IMR-90 (cell line): Measurements from ENCODE around the gene ZNF423. TPM values are rescaled to one million over a fixed set of nuclear protein-coding genes. Genes with fewer than 3 reads are reported as not detected.

Experiments
- ATAC-seq: fragments of 200-7000 bp; cut with Tn5 transposase; 2 replicates; pipeline ENCODE4 v1.9.1; 2020; ENCODE audit warnings: low read depth, mild to moderate bottlenecking, moderate library complexity
- BruUV-seq: library from RNA; stranded (reverse); fragments of 400-500 nt; replicated peaks from 2 replicates; lab custom pipeline; 2021; lab: Mats Ljungman, UMichigan
- CTCF ChIA-PET: fragments of 300-600 bp; formaldehyde crosslinking; extraction: SDS; loops from one replicate; lab custom pipeline; 2021; ENCODE audit warnings: antibody characterized with exemption; lab: Yijun Ruan, JAX
- POLR2A ChIA-PET: fragments of 300-600 bp; sonication (Branson Sonifier 250); formaldehyde crosslinking; loops from one replicate; lab custom pipeline; 2022; ENCODE audit warnings: antibody characterized with exemption; ENCODE audit not compliant: unreplicated experiment; lab: Charles Lee
- DNase-seq: peaks from one replicate; pipeline ENCODE4 v3.0.0; 2013
- H2AFZ ChIP-seq: replicated peaks from 2 replicates; pipeline ENCODE3; 2013; ENCODE audit warnings: low read length, mild to moderate bottlenecking; ENCODE audit not compliant: poor library complexity
- H2AK5ac ChIP-seq: 2 replicates; pipeline ENCODE4 v1.6.1; 2013; ENCODE audit warnings: low read depth, low read length, inconsistent platforms
- H2AK9ac ChIP-seq: replicated peaks from 2 replicates; pipeline ENCODE3; 2013; ENCODE audit warnings: mild to moderate bottlenecking, low read depth, low read length, moderate library complexity; ENCODE audit not compliant: poor library complexity
- H2BK120ac ChIP-seq: 2 replicates; pipeline ENCODE4 v1.6.1; 2013; ENCODE audit warnings: low read depth, low read length, inconsistent platforms
- H2BK15ac ChIP-seq: 3 replicates; pipeline ENCODE4 v1.6.1; 2013; ENCODE audit warnings: low read depth, low read length, inconsistent platforms
- H2BK20ac ChIP-seq: 2 replicates; pipeline ENCODE4 v1.6.1; 2013; ENCODE audit warnings: low read depth, mild to moderate bottlenecking, inconsistent platforms, low read length, moderate library complexity
- H2BK5ac ChIP-seq: 2 replicates; pipeline ENCODE4 v1.6.1; 2013; ENCODE audit warnings: mild to moderate bottlenecking, low read depth, low read length, inconsistent platforms; ENCODE audit not compliant: poor library complexity, severe bottlenecking
- H3K14ac ChIP-seq: replicated peaks from 2 replicates; pipeline ENCODE4 v1.6.1; 2013; ENCODE audit warnings: low read depth, low read length, inconsistent platforms
- H3K18ac ChIP-seq: 2 replicates; pipeline ENCODE4 v1.6.1; 2013; ENCODE audit warnings: low read depth, low read length, control low read depth
- H3K23ac ChIP-seq: 2 replicates; pipeline ENCODE4 v1.6.1; 2013; ENCODE audit warnings: low read depth, low read length, inconsistent platforms
- H3K27ac ChIP-seq: 2 replicates; pipeline ENCODE4 v1.5.1; 2013; ENCODE audit warnings: mild to moderate bottlenecking, control low read depth, low read length; ENCODE audit not compliant: insufficient read depth
- H3K27me3 ChIP-seq: 2 replicates; pipeline ENCODE4 v1.6.1; 2013; ENCODE audit warnings: low read length; ENCODE audit not compliant: control insufficient read depth, insufficient read depth
- H3K36me3 ChIP-seq: 2 replicates; pipeline ENCODE4 v1.6.1; 2013; ENCODE audit warnings: low read length, mixed read lengths; ENCODE audit not compliant: control insufficient read depth, insufficient read depth
- H3K4ac ChIP-seq: 2 replicates; pipeline ENCODE4 v1.6.1; 2013; ENCODE audit warnings: low read depth, low read length, inconsistent platforms
- H3K4me1 ChIP-seq: 2 replicates; pipeline ENCODE4 v1.6.1; 2013; ENCODE audit warnings: low read length, mixed read lengths; ENCODE audit not compliant: control insufficient read depth, insufficient read depth
- H3K4me2 ChIP-seq: 2 replicates; pipeline ENCODE4 v1.6.1; 2013; ENCODE audit warnings: low read depth, mild to moderate bottlenecking, control low read depth, low read length, moderate library complexity
- H3K4me3 ChIP-seq: 2 replicates; pipeline ENCODE4 v1.5.1; 2013; ENCODE audit warnings: low read depth, mild to moderate bottlenecking, control low read depth, low read length, moderate library complexity; ENCODE audit not compliant: insufficient read depth
- H3K56ac ChIP-seq: 2 replicates; pipeline ENCODE4 v1.6.1; 2013; ENCODE audit warnings: low read length, inconsistent platforms; ENCODE audit not compliant: insufficient read depth; ENCODE audit errors: extremely low read depth
- H3K79me1 ChIP-seq, 2 experiments: 2 replicates each; pipeline ENCODE4 v1.6.1; 2013; ENCODE audit warnings: low read length in 2 of 2, inconsistent platforms in 1 of 2, low read depth in 1 of 2
- H3K9ac ChIP-seq: 2 replicates; pipeline ENCODE4 v1.6.1; 2013; ENCODE audit warnings: low read depth, low read length, control low read depth
- H3K9me1 ChIP-seq: 2 replicates; pipeline ENCODE4 v1.6.1; 2013; ENCODE audit warnings: low read length, inconsistent platforms; ENCODE audit not compliant: insufficient read depth
- H3K9me3 ChIP-seq: 2 replicates; pipeline ENCODE4 v1.6.1; 2013; ENCODE audit warnings: low read length; ENCODE audit not compliant: control insufficient read depth, insufficient read depth
- H4K20me1 ChIP-seq: 2 replicates; pipeline ENCODE4 v1.6.1; 2013; ENCODE audit warnings: low read length, inconsistent platforms; ENCODE audit not compliant: insufficient read depth
- H4K5ac ChIP-seq: 2 replicates; pipeline ENCODE4 v1.6.1; 2013; ENCODE audit warnings: mild to moderate bottlenecking, low read depth, low read length, control low read depth
- H4K8ac ChIP-seq, 2 experiments: 2 replicates each; pipeline ENCODE4 v1.6.1; 2013; ENCODE audit warnings: low read depth in 2 of 2, low read length in 2 of 2, control low read depth in 1 of 2, inconsistent platforms in 1 of 2
- H4K91ac ChIP-seq: 2 replicates; pipeline ENCODE4 v1.6.1; 2013; ENCODE audit warnings: low read depth, low read length, inconsistent platforms; ENCODE audit not compliant: insufficient read depth
- MAZ ChIP-seq: IDR thresholded peaks from 2 replicates; pipeline ENCODE4 v1.6.1; 2012; ENCODE audit warnings: low read depth, mild to moderate bottlenecking, low read length, improper control_type of control experiment, moderate library complexity, borderline replicate concordance
- MXI1 ChIP-seq: IDR thresholded peaks from 2 replicates; pipeline ENCODE4 v1.6.1; 2012; ENCODE audit warnings: low read depth, mild to moderate bottlenecking, low read length, moderate library complexity, borderline replicate concordance
- NFE2L2 ChIP-seq: fragments of 150-350 bp; IDR thresholded peaks from 2 replicates; pipeline ENCODE4 v1.6.1; 2016; ENCODE audit warnings: low read depth, mild to moderate bottlenecking, low read length
- RFX5 ChIP-seq: IDR thresholded peaks from 2 replicates; pipeline ENCODE4 v1.8.0; 2012; ENCODE audit warnings: low read depth, mild to moderate bottlenecking, low read length, moderate library complexity
- USF2 ChIP-seq: fragments of 150-350 bp; IDR thresholded peaks from 2 replicates; pipeline ENCODE4 v1.6.1; 2017; ENCODE audit warnings: mild to moderate bottlenecking, antibody characterized with exemption, low read length, low read depth
- WGBS, 2 experiments: methylation state at CpG; one replicate each; pipeline versions ENCODE4 v1.1.5 to v1.1.7; 2013; ENCODE audit warnings: missing lambda C conversion rate in 2 of 2; ENCODE audit not compliant: insufficient read length in 1 of 2; ENCODE audit errors: extremely low coverage in 2 of 2; 5-methylcytosine and 5-hydroxymethylcytosine counted together
- dilution Hi-C: fragments of 300-500 bp; cut with HindIII; formaldehyde crosslinking; loops from one replicate; pipeline ENCODE4 v1.14.3; 2018; ENCODE audit warnings: low sequenced_read_pairs; ENCODE audit not compliant: unreplicated experiment
- in situ Hi-C: fragments of 300-500 bp; cut with MboI; formaldehyde crosslinking; loops from 3 replicates; pipeline ENCODE4 v1.14.3; 2019; ENCODE audit warnings: low sequenced_read_pairs, inconsistent platforms, mixed read lengths
- intact Hi-C: fragments of 100-400 bp; cut with micrococcal nuclease; formaldehyde crosslinking; loops from 2 replicates; pipeline ENCODE4 v1.10.0; 2022
- polyA plus RNA-seq, 3 experiments: library from polyadenylated mRNA; depleted of rRNA; stranded (reverse); fragments of >200 nt; gene quantifications; 2 replicates each; pipeline ENCODE4 v1.2.3, GENCODE V29; 2012; ENCODE audit warnings: low replicate concordance in 1 of 3
- total RNA-seq: library from RNA; depleted of rRNA; stranded (reverse); fragments of >200 nt; gene quantifications from 2 replicates; pipeline ENCODE4 v1.2.3, GENCODE V29; 2012

ZNF423 gene
- total and polyA plus RNA-seq, 2 of the 4 experiments (the other 2 are of a cell fraction): under 0.01 to 0.10 TPM

- in situ Hi-C loops: no loop called here
Measured at GRCh38 chr16:49615576-49615975, 240.3 kb downstream of the ZNF423 start.

More at GRCh38 chr16:49615576-49615975, 240.3 kb downstream of the ZNF423 start:
- Histone ChIP-seq H3K79me1 (no peaks in the 10 kb centered on the region), H3K4ac (no peak overlapping the region), H3K27ac (no peak overlapping the region), H4K20me1 (no peaks in the 10 kb centered on the region; the same call in 1 of the 2 replicates), H2AFZ (no peak overlapping the region), H3K9me1 (peaks cover 6% of the 10 kb centered on the region; the same call in 1 of the 2 replicates), H3K36me3 (no peaks in the 10 kb centered on the region), H4K91ac (no peak overlapping the region), H3K9ac (no peak overlapping the region), H2BK120ac (no peak overlapping the region), H2AK5ac (no peak overlapping the region), H3K4me1 (peaks cover 10% of the 10 kb centered on the region), H2BK5ac (no peak overlapping the region), H2BK20ac (no peak overlapping the region), H3K4me2 (no peak overlapping the region), H3K56ac (no peak overlapping the region), H3K27me3 (peaks cover 2% of the 10 kb centered on the region), H3K14ac (no peak overlapping the region), H3K9me3 (no peaks in the 10 kb centered on the region), H2BK15ac (no peak overlapping the region), H4K5ac (no peak overlapping the region), H3K23ac (no peak overlapping the region), H3K4me3 (no peak overlapping the region), H3K18ac (no peak overlapping the region), H2AK9ac (no peak overlapping the region), H4K8ac (no peak overlapping the region)
- no TSS peak for BruUV-seq
- dilution Hi-C loops (no loop called here), intact Hi-C loops (no loop called here)
- ATAC-seq: no peak
- ChIA-PET POLR2A (no interaction called here), CTCF (no interaction called here)
- DNase-seq: no peak
- TF ChIP-seq RFX5: no peak
- TF ChIP-seq USF2: no peak
- TF ChIP-seq NFE2L2: no peak
- TF ChIP-seq MAZ: no peak
- no peak for TF ChIP-seq MXI1
- 71% methylated on average over 7 of the region's 8 CpGs; no CpG with 5 or more reads in 1 of the 2 experiments for WGBS, 2 experiments
